ENCODE data around the gene DCP1B.

GRCh38 chr12:1993341-1993740, 10.9 kb downstream of the DCP1B start:
- TF ChIP-seq EZH2 (IDR thresholded peaks at IDR 0.05; ENCODE audit: insufficient read depth, poor library complexity, severe bottlenecking), result no peak
- TF ChIP-seq EZH2phosphoT487 (IDR thresholded peaks at IDR 0.05; ENCODE audit: insufficient read depth, low read depth), result no peak
